ENCODE data around the gene CAMK2D. TPM values are rescaled to one million over a fixed set of nuclear protein-coding genes. Genes with fewer than 3 reads are reported as not detected.

The CAMK2D gene
- total RNA-seq, 1 experiment from 2014 or later: 15.4 TPM

DNA sequence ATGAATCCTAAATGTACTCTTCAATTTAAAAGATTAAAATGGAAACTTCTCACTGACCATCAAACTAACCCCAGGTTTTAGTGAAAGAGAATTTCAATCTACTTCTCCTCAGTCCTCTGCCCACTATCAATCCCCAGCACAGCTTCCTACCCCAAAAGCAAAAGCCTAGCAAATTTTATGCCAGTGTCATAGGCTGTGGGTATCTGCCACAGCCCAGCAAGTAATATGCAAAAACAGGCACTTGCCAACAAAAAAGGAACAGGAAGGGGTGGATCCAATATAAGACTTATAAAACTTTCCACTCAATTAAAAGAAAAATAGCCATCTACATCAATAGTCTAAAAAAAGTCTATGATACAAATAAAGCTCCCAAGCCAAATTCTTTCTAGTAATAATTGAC lies 22.3 kb downstream of the CAMK2D start:
- H3F3A ChIP-seq (ENCODE audit: low read length, unreplicated experiment): no peaks in the 10 kb centered on the region
- no peak for TF ChIP-seq EZH2 (IDR thresholded peaks at IDR 0.05; ENCODE audit: low read length, unreplicated experiment)
- TF ChIP-seq, protein P1, sequence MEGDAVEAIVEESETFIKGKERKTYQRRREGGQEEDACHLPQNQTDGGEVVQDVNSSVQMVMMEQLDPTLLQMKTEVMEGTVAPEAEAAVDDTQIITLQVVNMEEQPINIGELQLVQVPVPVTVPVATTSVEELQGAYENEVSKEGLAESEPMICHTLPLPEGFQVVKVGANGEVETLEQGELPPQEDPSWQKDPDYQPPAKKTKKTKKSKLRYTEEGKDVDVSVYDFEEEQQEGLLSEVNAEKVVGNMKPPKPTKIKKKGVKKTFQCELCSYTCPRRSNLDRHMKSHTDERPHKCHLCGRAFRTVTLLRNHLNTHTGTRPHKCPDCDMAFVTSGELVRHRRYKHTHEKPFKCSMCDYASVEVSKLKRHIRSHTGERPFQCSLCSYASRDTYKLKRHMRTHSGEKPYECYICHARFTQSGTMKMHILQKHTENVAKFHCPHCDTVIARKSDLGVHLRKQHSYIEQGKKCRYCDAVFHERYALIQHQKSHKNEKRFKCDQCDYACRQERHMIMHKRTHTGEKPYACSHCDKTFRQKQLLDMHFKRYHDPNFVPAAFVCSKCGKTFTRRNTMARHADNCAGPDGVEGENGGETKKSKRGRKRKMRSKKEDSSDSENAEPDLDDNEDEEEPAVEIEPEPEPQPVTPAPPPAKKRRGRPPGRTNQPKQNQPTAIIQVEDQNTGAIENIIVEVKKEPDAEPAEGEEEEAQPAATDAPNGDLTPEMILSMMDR (conservative IDR thresholded peaks at IDR 0.05; ENCODE audit: low read depth, low read length): no peak
- TF ChIP-seq EZH2phosphoT487 (IDR thresholded peaks at IDR 0.05; ENCODE audit: borderline replicate concordance, low read length): no peak
- H3K27ac ChIP-seq (ENCODE audit: low read length): no peak overlapping the region
- H3K9me2 ChIP-seq (replicated peaks; ENCODE audit: low read length): no peaks in the 10 kb centered on the region
- intact Hi-C loops (cut with micrococcal nuclease): no loop called here
- ChIA-PET POLR2A (ENCODE audit: unreplicated experiment) (no interaction called here), CTCF (no interaction called here)
- H3K79me2 ChIP-seq (ENCODE audit: low read length): no peaks in the 10 kb centered on the region
- no peaks in the 10 kb centered on the region for H4K20me1 ChIP-seq (ENCODE audit: low read length)
- H3K9me3 ChIP-seq (ENCODE audit: low read length): no peaks in the 10 kb centered on the region
- no peak overlapping the region for H2AFZ ChIP-seq (ENCODE audit: low read length)
- no peak for ATAC-seq
- H3K9ac ChIP-seq (ENCODE audit: low read length): no peak overlapping the region
- H3K36me3 ChIP-seq (ENCODE audit: low read depth, low read length): no peaks in the 10 kb centered on the region
- no peak for DNase-seq
- H3K27me3 ChIP-seq (ENCODE audit: low read length): no peaks in the 10 kb centered on the region
- no peaks in the 10 kb centered on the region for H3K4me1 ChIP-seq (ENCODE audit: insufficient read depth, low read length)
- no peak overlapping the region for H3K4me2 ChIP-seq (ENCODE audit: low read length)
- no TSS peak for BruUV-seq (replicated peaks)
- H3K4me3 ChIP-seq (ENCODE audit: low read length): no peak overlapping the region

DNA sequence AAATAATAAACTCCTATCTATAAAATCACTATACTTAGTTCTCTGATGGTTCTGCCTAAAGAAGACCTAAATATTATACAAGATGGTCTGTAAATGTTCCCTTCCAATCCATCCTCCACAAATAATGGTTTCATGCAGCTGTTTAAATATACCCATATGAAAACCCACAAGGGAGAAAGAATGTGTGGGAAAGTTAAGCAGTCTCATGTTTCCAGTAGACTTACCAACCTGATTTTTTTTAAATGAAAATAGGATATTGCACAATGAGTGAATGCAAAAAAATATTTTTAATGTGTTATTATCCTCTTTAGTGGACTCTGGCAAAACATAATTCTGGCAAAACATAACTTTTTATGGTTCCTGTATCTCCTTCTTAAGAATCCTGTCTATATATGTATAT lies 23.3 kb downstream of the CAMK2D start:
- DNase-seq: peak; percentile 9
- no peak overlapping the region for H3K9ac ChIP-seq (ENCODE audit: low read length)
- no peaks in the 10 kb centered on the region for H3K9me2 ChIP-seq (replicated peaks; ENCODE audit: low read length)
- no peaks in the 10 kb centered on the region for H4K20me1 ChIP-seq (ENCODE audit: low read length)
- no peak overlapping the region for H3K4me2 ChIP-seq (ENCODE audit: low read length)
- H3K4me3 ChIP-seq (ENCODE audit: low read length): no peak overlapping the region
- no TSS peak for BruUV-seq (replicated peaks)
- H3K79me2 ChIP-seq (ENCODE audit: low read length): no peaks in the 10 kb centered on the region
- CTCF ChIA-PET: no interaction called here
- H3K9me3 ChIP-seq (ENCODE audit: low read length): no peaks in the 10 kb centered on the region
- H3F3A ChIP-seq (ENCODE audit: low read length, unreplicated experiment): no peaks in the 10 kb centered on the region
- H2AFZ ChIP-seq (ENCODE audit: low read length): no peak overlapping the region
- TF ChIP-seq EZH2phosphoT487 (IDR thresholded peaks at IDR 0.05; ENCODE audit: borderline replicate concordance, low read length): no peak
- no peak for TF ChIP-seq EZH2 (IDR thresholded peaks at IDR 0.05; ENCODE audit: low read length, unreplicated experiment)
- TF ChIP-seq, protein P1 (conservative IDR thresholded peaks at IDR 0.05; ENCODE audit: low read depth, low read length): no peak
- no peaks in the 10 kb centered on the region for H3K27me3 ChIP-seq (ENCODE audit: low read length)
- POLR2A ChIA-PET (ENCODE audit: unreplicated experiment): no interaction called here
- H3K27ac ChIP-seq (ENCODE audit: low read length): no peak overlapping the region
- intact Hi-C loops (cut with micrococcal nuclease): no loop called here
- H3K4me1 ChIP-seq (ENCODE audit: insufficient read depth, low read length): 0 out of 2 replicates have a peak, but pooled peaks cover 6% of the 10 kb centered on the region
- no peaks in the 10 kb centered on the region for H3K36me3 ChIP-seq (ENCODE audit: low read depth, low read length)
- no peak for ATAC-seq

DNA sequence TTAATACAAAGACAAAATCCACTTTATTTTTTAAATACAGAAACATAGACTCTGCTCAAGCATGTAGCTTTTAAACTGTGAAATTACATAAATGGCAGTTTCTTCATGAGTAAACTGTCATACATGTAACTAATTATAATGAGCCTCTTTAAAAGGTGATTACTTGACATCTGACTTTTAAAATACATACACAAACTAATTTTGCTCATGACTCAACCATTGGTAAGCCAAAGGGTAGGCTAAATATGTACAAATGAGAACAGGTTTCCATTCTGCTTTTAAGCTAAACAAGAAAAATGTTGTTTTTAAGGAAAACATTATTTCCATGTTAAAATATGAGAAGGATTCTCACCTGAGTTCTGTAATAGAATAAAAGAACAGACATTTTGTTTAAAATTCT lies 27.9 kb downstream of the CAMK2D start:
- Histone ChIP-seq H3K9me3 (ENCODE audit: low read length) (no peaks in the 10 kb centered on the region), H3K4me1 (ENCODE audit: insufficient read depth, low read length) (0 out of 2 replicates have a peak, but pooled peaks cover 6% of the 10 kb centered on the region), H4K20me1 (ENCODE audit: low read length) (no peaks in the 10 kb centered on the region), H3K36me3 (ENCODE audit: low read depth, low read length) (no peaks in the 10 kb centered on the region), H3K9ac (ENCODE audit: low read length) (no peak overlapping the region), H3K27me3 (ENCODE audit: low read length) (no peaks in the 10 kb centered on the region), H3K4me2 (ENCODE audit: low read length) (no peak overlapping the region), H3K9me2 (replicated peaks; ENCODE audit: low read length) (no peaks in the 10 kb centered on the region), H3K4me3 (ENCODE audit: low read length) (no peak overlapping the region), H3K27ac (ENCODE audit: low read length) (no peak overlapping the region), H2AFZ (ENCODE audit: low read length) (no peak overlapping the region), H3F3A (ENCODE audit: low read length, unreplicated experiment) (no peaks in the 10 kb centered on the region), H3K79me2 (ENCODE audit: low read length) (no peaks in the 10 kb centered on the region)
- DNase-seq (no peak), ATAC-seq (no peak)
- no TSS peak for BruUV-seq (replicated peaks)
- CTCF ChIA-PET: no interaction called here
- TF ChIP-seq, protein P1 (conservative IDR thresholded peaks at IDR 0.05; ENCODE audit: low read depth, low read length): no peak
- TF ChIP-seq EZH2phosphoT487 (IDR thresholded peaks at IDR 0.05; ENCODE audit: borderline replicate concordance, low read length) (no peak), EZH2 (IDR thresholded peaks at IDR 0.05; ENCODE audit: low read length, unreplicated experiment) (no peak)
- POLR2A ChIA-PET (ENCODE audit: unreplicated experiment): interaction anchor here (0.6 kb wide), 1 partner anchor 272 kb away, joined by 6 read pairs; no protein-coding TSS in a partner anchor
- intact Hi-C loops (cut with micrococcal nuclease): no loop called here
